Measurements from ENCODE around the gene SPRING1. TPM values are rescaled to one million over a fixed set of nuclear protein-coding genes. Genes with fewer than 3 reads are reported as not detected.

Gene SPRING1
- total and polyA plus RNA-seq, 4 donors = 6.0 to 11.7 (median 8.4) TPM

DNA sequence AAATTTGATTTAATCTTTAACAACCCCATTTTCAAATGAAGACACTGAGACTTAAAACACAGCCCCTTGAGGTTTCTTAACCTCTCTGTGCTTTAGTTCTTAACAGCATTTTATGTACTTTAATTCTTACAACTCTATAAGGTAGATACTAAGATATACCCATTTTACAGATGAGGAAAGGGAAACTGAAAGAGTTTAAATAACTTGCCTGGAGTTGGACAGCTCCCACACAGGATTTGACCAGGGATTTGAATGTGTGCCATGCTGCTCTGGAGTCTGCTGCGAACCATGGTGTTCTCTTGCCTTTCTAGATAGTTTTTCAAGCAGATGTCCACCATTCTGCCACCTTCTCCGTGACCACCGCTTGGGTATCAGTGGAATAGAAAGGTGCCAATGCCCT, 28.4 kb upstream of the SPRING1 start:
- no peak for TF ChIP-seq HNF4A (conservative IDR thresholded peaks at IDR 0.05)
- Histone ChIP-seq H3K27me3 (ENCODE audit: control insufficient read depth in 4 of 4, insufficient read depth in 4 of 4, low read length in 3 of 4) (no peaks in the 10 kb centered on the region), H3K4me1 (ENCODE audit: control insufficient read depth in 4 of 4, insufficient read depth in 4 of 4, low read length in 3 of 4) (no peaks in the 10 kb centered on the region), H3K9ac (ENCODE audit: low read depth in 1 of 2, low read length in 2 of 2) (no peak overlapping the region), H3K9me3 (ENCODE audit: control insufficient read depth in 4 of 4, low read length in 3 of 4) (no peaks in the 10 kb centered on the region), H3K4me3 (ENCODE audit: low read depth in 1 of 3, low read length in 3 of 3) (no peak overlapping the region), H3K27ac (ENCODE audit: low read depth in 1 of 2, low read length in 2 of 2) (no peak overlapping the region), H3K36me3 (ENCODE audit: control insufficient read depth in 4 of 4, insufficient read depth in 3 of 4, low read depth in 1 of 4, low read length in 3 of 4) (no peaks in the 10 kb centered on the region)
- WGBS = 95% methylated on average over 3 of the region's 3 CpGs
- no peak for DNase-seq (ENCODE audit: low spot score)

DNA sequence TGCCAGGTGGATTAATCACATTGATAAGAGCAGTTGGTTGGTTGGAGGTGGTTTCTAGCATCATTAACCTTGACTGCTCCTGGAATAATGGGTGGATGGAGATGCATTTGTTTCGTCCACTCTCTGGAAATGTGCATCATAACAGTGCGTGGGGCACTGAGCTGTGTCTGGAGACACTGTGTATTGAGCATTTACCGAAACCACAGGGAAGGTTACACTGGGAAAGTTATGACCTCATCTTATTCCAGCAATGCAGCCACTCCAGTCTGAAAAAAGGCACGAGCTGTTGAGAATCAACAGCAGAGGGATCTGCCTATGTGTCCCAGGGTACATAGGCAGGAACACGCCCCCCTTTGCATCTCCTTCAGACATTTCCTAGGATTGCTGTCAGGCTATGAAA, 27.4 kb upstream of the SPRING1 start:
- Histone ChIP-seq H3K9me3 (ENCODE audit: control insufficient read depth in 4 of 4, low read length in 3 of 4) (no peaks in the 10 kb centered on the region), H3K27ac (ENCODE audit: low read depth in 1 of 2, low read length in 2 of 2) (no peak overlapping the region), H3K4me1 (ENCODE audit: control insufficient read depth in 4 of 4, insufficient read depth in 4 of 4, low read length in 3 of 4) (no peaks in the 10 kb centered on the region), H3K27me3 (ENCODE audit: control insufficient read depth in 4 of 4, insufficient read depth in 4 of 4, low read length in 3 of 4) (no peaks in the 10 kb centered on the region), H3K4me3 (ENCODE audit: low read depth in 1 of 3, low read length in 3 of 3) (no peak overlapping the region), H3K36me3 (ENCODE audit: control insufficient read depth in 4 of 4, insufficient read depth in 3 of 4, low read depth in 1 of 4, low read length in 3 of 4) (no peaks in the 10 kb centered on the region), H3K9ac (ENCODE audit: low read depth in 1 of 2, low read length in 2 of 2) (no peak overlapping the region)
- DNase-seq (ENCODE audit: low spot score) = no peak
- no peak for TF ChIP-seq JUND (IDR thresholded peaks at IDR 0.05)
- TF ChIP-seq, protein P1, sequence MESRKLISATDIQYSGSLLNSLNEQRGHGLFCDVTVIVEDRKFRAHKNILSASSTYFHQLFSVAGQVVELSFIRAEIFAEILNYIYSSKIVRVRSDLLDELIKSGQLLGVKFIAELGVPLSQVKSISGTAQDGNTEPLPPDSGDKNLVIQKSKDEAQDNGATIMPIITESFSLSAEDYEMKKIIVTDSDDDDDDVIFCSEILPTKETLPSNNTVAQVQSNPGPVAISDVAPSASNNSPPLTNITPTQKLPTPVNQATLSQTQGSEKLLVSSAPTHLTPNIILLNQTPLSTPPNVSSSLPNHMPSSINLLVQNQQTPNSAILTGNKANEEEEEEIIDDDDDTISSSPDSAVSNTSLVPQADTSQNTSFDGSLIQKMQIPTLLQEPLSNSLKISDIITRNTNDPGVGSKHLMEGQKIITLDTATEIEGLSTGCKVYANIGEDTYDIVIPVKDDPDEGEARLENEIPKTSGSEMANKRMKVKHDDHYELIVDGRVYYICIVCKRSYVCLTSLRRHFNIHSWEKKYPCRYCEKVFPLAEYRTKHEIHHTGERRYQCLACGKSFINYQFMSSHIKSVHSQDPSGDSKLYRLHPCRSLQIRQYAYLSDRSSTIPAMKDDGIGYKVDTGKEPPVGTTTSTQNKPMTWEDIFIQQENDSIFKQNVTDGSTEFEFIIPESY (IDR thresholded peaks at IDR 0.05) = no peak
- TF ChIP-seq, protein P2, sequence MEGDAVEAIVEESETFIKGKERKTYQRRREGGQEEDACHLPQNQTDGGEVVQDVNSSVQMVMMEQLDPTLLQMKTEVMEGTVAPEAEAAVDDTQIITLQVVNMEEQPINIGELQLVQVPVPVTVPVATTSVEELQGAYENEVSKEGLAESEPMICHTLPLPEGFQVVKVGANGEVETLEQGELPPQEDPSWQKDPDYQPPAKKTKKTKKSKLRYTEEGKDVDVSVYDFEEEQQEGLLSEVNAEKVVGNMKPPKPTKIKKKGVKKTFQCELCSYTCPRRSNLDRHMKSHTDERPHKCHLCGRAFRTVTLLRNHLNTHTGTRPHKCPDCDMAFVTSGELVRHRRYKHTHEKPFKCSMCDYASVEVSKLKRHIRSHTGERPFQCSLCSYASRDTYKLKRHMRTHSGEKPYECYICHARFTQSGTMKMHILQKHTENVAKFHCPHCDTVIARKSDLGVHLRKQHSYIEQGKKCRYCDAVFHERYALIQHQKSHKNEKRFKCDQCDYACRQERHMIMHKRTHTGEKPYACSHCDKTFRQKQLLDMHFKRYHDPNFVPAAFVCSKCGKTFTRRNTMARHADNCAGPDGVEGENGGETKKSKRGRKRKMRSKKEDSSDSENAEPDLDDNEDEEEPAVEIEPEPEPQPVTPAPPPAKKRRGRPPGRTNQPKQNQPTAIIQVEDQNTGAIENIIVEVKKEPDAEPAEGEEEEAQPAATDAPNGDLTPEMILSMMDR (IDR thresholded peaks at IDR 0.05; ENCODE audit: low read depth, low read length, missing input control) = no peak
- no peak for TF ChIP-seq GABPA (IDR thresholded peaks at IDR 0.05 in 1 of 2, conservative IDR thresholded peaks at IDR 0.05 in 1 of 2)
- TF ChIP-seq, protein P3, sequence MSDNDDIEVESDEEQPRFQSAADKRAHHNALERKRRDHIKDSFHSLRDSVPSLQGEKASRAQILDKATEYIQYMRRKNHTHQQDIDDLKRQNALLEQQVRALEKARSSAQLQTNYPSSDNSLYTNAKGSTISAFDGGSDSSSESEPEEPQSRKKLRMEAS (IDR thresholded peaks at IDR 0.05) = no peak
- TF ChIP-seq, protein P4, sequence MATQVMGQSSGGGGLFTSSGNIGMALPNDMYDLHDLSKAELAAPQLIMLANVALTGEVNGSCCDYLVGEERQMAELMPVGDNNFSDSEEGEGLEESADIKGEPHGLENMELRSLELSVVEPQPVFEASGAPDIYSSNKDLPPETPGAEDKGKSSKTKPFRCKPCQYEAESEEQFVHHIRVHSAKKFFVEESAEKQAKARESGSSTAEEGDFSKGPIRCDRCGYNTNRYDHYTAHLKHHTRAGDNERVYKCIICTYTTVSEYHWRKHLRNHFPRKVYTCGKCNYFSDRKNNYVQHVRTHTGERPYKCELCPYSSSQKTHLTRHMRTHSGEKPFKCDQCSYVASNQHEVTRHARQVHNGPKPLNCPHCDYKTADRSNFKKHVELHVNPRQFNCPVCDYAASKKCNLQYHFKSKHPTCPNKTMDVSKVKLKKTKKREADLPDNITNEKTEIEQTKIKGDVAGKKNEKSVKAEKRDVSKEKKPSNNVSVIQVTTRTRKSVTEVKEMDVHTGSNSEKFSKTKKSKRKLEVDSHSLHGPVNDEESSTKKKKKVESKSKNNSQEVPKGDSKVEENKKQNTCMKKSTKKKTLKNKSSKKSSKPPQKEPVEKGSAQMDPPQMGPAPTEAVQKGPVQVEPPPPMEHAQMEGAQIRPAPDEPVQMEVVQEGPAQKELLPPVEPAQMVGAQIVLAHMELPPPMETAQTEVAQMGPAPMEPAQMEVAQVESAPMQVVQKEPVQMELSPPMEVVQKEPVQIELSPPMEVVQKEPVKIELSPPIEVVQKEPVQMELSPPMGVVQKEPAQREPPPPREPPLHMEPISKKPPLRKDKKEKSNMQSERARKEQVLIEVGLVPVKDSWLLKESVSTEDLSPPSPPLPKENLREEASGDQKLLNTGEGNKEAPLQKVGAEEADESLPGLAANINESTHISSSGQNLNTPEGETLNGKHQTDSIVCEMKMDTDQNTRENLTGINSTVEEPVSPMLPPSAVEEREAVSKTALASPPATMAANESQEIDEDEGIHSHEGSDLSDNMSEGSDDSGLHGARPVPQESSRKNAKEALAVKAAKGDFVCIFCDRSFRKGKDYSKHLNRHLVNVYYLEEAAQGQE (IDR thresholded peaks at IDR 0.05) = no peak
- TF ChIP-seq EGR1 (IDR thresholded peaks at IDR 0.05; ENCODE audit: low read depth in 2 of 2) = no peak
- no peak for TF ChIP-seq TAF1 (conservative IDR thresholded peaks at IDR 0.05)
- no peak for TF ChIP-seq YY1 (IDR thresholded peaks at IDR 0.05)
- no peak for TF ChIP-seq RAD21 (IDR thresholded peaks at IDR 0.05)
- no peak for TF ChIP-seq RXRA (IDR thresholded peaks at IDR 0.05)
- no peak for TF ChIP-seq HNF4G (IDR thresholded peaks at IDR 0.05)
- TF ChIP-seq NR2F2 (IDR thresholded peaks at IDR 0.05) = no peak
- WGBS = 76% methylated on average over 5 of the region's 5 CpGs
